IPS-18c (cell line): Measurements from ENCODE around the gene NFKB1.

Experiments used
- H3K4me3 ChIP-seq: 2 replicates; pipeline ENCODE4 v1.7.0; 2013; ENCODE audit warnings: low read depth, mild to moderate bottlenecking, low read length, moderate library complexity; ENCODE audit not compliant: insufficient read depth
- H3K9me3 ChIP-seq: one replicate; pipeline ENCODE4 v1.6.1; 2013; ENCODE audit warnings: mild to moderate bottlenecking, low read length, moderate library complexity; ENCODE audit not compliant: control insufficient read depth, insufficient read depth

NFKB1 gene

GRCh38 chr4:102663073-102663472 lies 161.9 kb downstream of the NFKB1 start:
- Histone ChIP-seq H3K9me3 (no peaks in the 10 kb centered on the region), H3K4me3 (no peak overlapping the region)

- Histone ChIP-seq H3K4me3 (no peak overlapping the region), H3K9me3 (no peaks in the 10 kb centered on the region)
Observed at GRCh38 chr4:102665527-102665926, 164.4 kb downstream of the NFKB1 start.
